ENCODE data around the gene JCAD.

Gene JCAD

GRCh38 chr10:30073767-30074060 lies 14.3 kb upstream of the JCAD start:
- TF ChIP-seq GABPA (IDR thresholded peaks at IDR 0.05; ENCODE audit: low read depth) = no peak
- no peaks in the 10 kb centered on the region for H3K27me3 ChIP-seq (ENCODE audit: insufficient read depth, poor library complexity, severe bottlenecking)
- H3K27ac ChIP-seq (replicated peaks) = no peak overlapping the region
- H3K4me3 ChIP-seq (replicated peaks; ENCODE audit: insufficient read depth, low read length) = no peak overlapping the region
- no peak for DNase-seq (ENCODE audit: low read depth in 1 of 2, low spot score in 1 of 2)

DNA sequence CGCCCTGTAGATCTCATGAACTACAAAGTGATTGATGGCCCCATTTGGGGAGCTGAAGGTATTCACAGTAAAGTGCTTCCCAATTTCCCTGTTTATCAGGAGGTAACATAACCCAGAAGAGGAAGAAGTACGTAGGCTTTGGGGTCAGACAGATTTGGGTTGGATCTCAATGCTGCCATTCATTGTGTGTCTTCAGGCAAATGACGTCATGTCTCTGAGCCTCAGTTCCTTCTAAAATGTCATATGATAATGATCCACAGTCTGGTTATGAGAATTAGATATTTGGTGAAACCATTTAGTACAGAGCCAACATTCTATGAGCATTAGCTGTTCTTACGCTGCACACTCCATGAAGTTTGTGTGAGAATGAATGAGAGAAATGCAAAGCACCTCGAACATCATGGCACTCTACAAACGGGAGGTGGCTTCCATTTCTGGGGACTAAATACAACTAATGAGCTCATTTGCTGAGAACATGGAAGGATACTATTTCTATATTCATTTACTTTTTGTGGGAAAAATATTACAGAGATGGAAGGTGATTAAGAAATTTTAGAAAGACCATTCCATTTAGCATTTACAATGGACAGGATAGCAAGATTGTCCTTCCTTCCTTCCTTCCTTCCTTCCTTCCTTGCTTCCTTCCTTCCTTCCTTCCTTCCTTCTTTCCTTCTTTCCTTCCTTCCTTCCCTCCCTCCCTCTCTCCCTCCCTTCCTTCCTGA lies 13.8 kb upstream of the JCAD start:
- H3K27ac ChIP-seq (replicated peaks) = no peak overlapping the region
- DNase-seq (ENCODE audit: low read depth in 1 of 2, low spot score in 1 of 2) = no peak
- no peak for TF ChIP-seq POLR2AphosphoS5 (IDR thresholded peaks at IDR 0.05; ENCODE audit: low read depth)
- no peak for TF ChIP-seq CTCF (IDR thresholded peaks at IDR 0.05; ENCODE audit: insufficient read depth, low read length)
- no peak for TF ChIP-seq REST (IDR thresholded peaks at IDR 0.05; ENCODE audit: insufficient replicate concordance, low read depth)
- TF ChIP-seq SPI1 (IDR thresholded peaks at IDR 0.05; ENCODE audit: borderline replicate concordance, low read depth) = no peak
- no peak for TF ChIP-seq GABPA (IDR thresholded peaks at IDR 0.05; ENCODE audit: low read depth)
- no peak overlapping the region for H3K4me3 ChIP-seq (replicated peaks; ENCODE audit: insufficient read depth, low read length)
- no peaks in the 10 kb centered on the region for H3K27me3 ChIP-seq (ENCODE audit: insufficient read depth, poor library complexity, severe bottlenecking)

DNA sequence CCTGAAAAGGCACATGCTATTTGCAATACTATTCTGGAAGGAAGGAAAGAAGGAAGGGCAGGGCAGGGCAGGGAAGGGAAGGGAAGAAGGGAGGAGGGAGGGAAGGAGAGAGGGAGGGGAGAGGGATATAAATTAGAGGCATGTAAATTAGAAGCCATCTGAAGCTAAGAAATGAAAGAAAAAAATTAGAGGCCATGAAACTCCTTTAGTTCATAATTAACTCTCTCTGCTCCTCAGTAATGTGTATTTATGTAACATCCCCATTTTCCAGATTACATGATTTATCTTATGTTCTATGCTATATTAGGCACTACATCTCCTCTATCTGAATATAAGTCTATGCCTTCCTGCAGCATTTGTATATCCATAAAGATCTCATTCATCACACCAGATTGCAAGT lies 12.7 kb upstream of the JCAD start:
- no peak for TF ChIP-seq POLR2AphosphoS5 (IDR thresholded peaks at IDR 0.05; ENCODE audit: low read depth)
- no peak for TF ChIP-seq CTCF (IDR thresholded peaks at IDR 0.05; ENCODE audit: insufficient read depth, low read length)
- no peak for TF ChIP-seq REST (IDR thresholded peaks at IDR 0.05; ENCODE audit: insufficient replicate concordance, low read depth)
- no peak for TF ChIP-seq GABPA (IDR thresholded peaks at IDR 0.05; ENCODE audit: low read depth)
- TF ChIP-seq SPI1 (IDR thresholded peaks at IDR 0.05; ENCODE audit: borderline replicate concordance, low read depth) = no peak
- no peak overlapping the region for H3K4me3 ChIP-seq (replicated peaks; ENCODE audit: insufficient read depth, low read length)
- H3K27me3 ChIP-seq (ENCODE audit: insufficient read depth, poor library complexity, severe bottlenecking) = no peaks in the 10 kb centered on the region
- no peak for DNase-seq (ENCODE audit: low read depth in 1 of 2, low spot score in 1 of 2)
- H3K27ac ChIP-seq (replicated peaks) = no peak overlapping the region

GRCh38 chr10:30070001-30070685 lies 10.8 kb upstream of the JCAD start:
- no peaks in the 10 kb centered on the region for H3K27me3 ChIP-seq (ENCODE audit: insufficient read depth, poor library complexity, severe bottlenecking)
- no peak overlapping the region for H3K4me3 ChIP-seq (replicated peaks; ENCODE audit: insufficient read depth, low read length)
- no peak for DNase-seq (ENCODE audit: low read depth in 1 of 2, low spot score in 1 of 2)
- H3K27ac ChIP-seq (replicated peaks) = no peak overlapping the region
- TF ChIP-seq SPI1 (IDR thresholded peaks at IDR 0.05; ENCODE audit: borderline replicate concordance, low read depth) = no peak
- no peak for TF ChIP-seq POLR2AphosphoS5 (IDR thresholded peaks at IDR 0.05; ENCODE audit: low read depth)
- TF ChIP-seq GABPA (IDR thresholded peaks at IDR 0.05; ENCODE audit: low read depth) = no peak
- TF ChIP-seq CTCF (IDR thresholded peaks at IDR 0.05; ENCODE audit: insufficient read depth, low read length) = no peak
- TF ChIP-seq REST (IDR thresholded peaks at IDR 0.05; ENCODE audit: insufficient replicate concordance, low read depth) = no peak
